Muscle of back (tissue), 11 donors: Measurements from ENCODE around the gene INPP4B. TPM values are rescaled to one million over a fixed set of nuclear protein-coding genes. Genes with fewer than 3 reads are reported as not detected.

Experiments
- DNase-seq, 3 donors: peaks; one replicate each; pipeline versions ENCODE4 v3.0.0 to v3.0.0-alpha.2; 2013
- polyA plus RNA-seq, 10 donors: library from polyadenylated mRNA; unstranded; fragments of 120-200 nt; gene quantifications; one replicate each; pipeline ENCODE4 v1.2.1, GENCODE V29; 2013; ENCODE audit not compliant: insufficient read length in 10 of 10

INPP4B gene
- polyA plus RNA-seq, 10 donors, result 24.9 to 49.1 (median 31.6) TPM

- peak in 2 of 3 donors; percentile 23 to 85 for DNase-seq
Measured at GRCh38 chr4:142379277-142380051, 466.6 kb downstream of the INPP4B start.

GRCh38 chr4:142378179-142378578 is 467.9 kb downstream of the INPP4B start:
- no peak for DNase-seq

- no peak for DNase-seq
Measured at GRCh38 chr4:142377342-142378091, 468.6 kb downstream of the INPP4B start.

- no peak for DNase-seq
Measured at GRCh38 chr4:142376204-142376603, 469.9 kb downstream of the INPP4B start.

- DNase-seq, result no peak
Measured at GRCh38 chr4:142373610-142374009, 472.5 kb downstream of the INPP4B start.

- DNase-seq, result no peak
Measured at GRCh38 chr4:142372530-142373260, 473.4 kb downstream of the INPP4B start.

- no peak for DNase-seq
Measured at GRCh38 chr4:142369141-142369540, 477.0 kb downstream of the INPP4B start.

- no peak for DNase-seq
Measured at GRCh38 chr4:142367418-142368180, 478.5 kb downstream of the INPP4B start.

GRCh38 chr4:142366769-142367181 is 479.3 kb downstream of the INPP4B start:
- DNase-seq, result no peak

- no peak for DNase-seq
Measured at GRCh38 chr4:142365391-142365790, 480.7 kb downstream of the INPP4B start.

GRCh38 chr4:142363686-142364085 is 482.4 kb downstream of the INPP4B start:
- no peak for DNase-seq

GRCh38 chr4:142361981-142362380 is 484.1 kb downstream of the INPP4B start:
- DNase-seq, result no peak

GRCh38 chr4:142360657-142361056 is 485.4 kb downstream of the INPP4B start:
- DNase-seq, result no peak

- DNase-seq, result no peak
Measured at GRCh38 chr4:142358656-142359055, 487.4 kb downstream of the INPP4B start.

GRCh38 chr4:142356801-142357200 is 489.3 kb downstream of the INPP4B start:
- no peak for DNase-seq

- no peak for DNase-seq
Measured at GRCh38 chr4:142356118-142356759, 489.9 kb downstream of the INPP4B start.

- no peak for DNase-seq
Measured at GRCh38 chr4:142355421-142355930, 490.6 kb downstream of the INPP4B start.

- DNase-seq, result no peak
Measured at GRCh38 chr4:142354794-142355420, 491.2 kb downstream of the INPP4B start.

- no peak for DNase-seq
Measured at GRCh38 chr4:142354041-142354440, 492.1 kb downstream of the INPP4B start.

GRCh38 chr4:142353149-142353738 is 492.9 kb downstream of the INPP4B start:
- peak; percentile 65 to 83 (median 76) for DNase-seq
